Measurements from ENCODE around the gene CLTA. TPM values are rescaled to one million over a fixed set of nuclear protein-coding genes. Genes with fewer than 3 reads are reported as not detected.
"Not testable (repeated sequence)": the region's sequence is repeated elsewhere in the genome, so short reads cannot be mapped to it uniquely, and the experiment has no call there.

Gene CLTA
- total RNA-seq, 2 experiments from 2014 or later: 181 TPM

- POLR2A ChIA-PET: no interaction called here
Observed at GRCh38 chr9:36208521-36209253, 18.0 kb downstream of the CLTA start.

GRCh38 chr9:36210722-36211121, 20.0 kb downstream of the CLTA start:
- POLR2A ChIA-PET: interaction anchor here (1.5 kb wide), 1 partner anchor 20 kb away, joined by 3 read pairs; the partner anchor contains the start of gene CLTA
- CTCF ChIA-PET: interaction anchor here (1.3 to 1.8 kb wide), 2 partner anchors 17 to 20 kb away, joined by 3 to 4 read pairs; partner anchors contain the start of gene CLTA

More at GRCh38 chr9:36208521-36209253, 18.0 kb downstream of the CLTA start:
- CTCF ChIA-PET: interaction anchor here (0.6 kb wide), 1 partner anchor 148 kb away, joined by 4 read pairs; no protein-coding TSS in a partner anchor

- POLR2A ChIA-PET: no interaction called here
- CTCF ChIA-PET: interaction anchor here (1.8 kb wide), 1 partner anchor 21 kb away, joined by 4 read pairs; the partner anchor contains the start of gene CLTA
Observed at GRCh38 chr9:36211510-36211909, 20.8 kb downstream of the CLTA start.

DNA sequence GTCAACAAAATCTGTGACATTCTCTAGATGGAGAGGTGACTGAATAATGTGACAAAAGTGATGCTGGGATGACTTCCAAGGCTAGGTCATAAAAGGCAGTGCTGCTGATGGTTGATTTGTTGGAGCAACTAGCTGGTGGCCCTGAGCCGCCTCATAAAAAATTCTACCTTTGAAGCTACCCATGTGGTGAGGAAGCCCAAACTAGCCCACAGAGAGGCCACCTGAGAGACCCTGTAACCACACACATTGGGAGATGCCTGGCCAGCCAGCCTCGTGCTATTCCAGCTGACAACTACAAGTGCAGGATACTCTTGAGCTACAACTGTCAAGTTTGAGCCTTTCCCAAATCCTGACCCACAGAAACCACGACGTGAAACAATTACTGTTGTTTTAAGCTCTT, 22.7 kb downstream of the CLTA start:
- POLR2A ChIA-PET: interaction anchor here (1.6 kb wide), 1 partner anchor 22 kb away, joined by 4 read pairs; no protein-coding TSS in a partner anchor
- CTCF ChIA-PET: interaction anchor here (1.1 kb wide), 1 partner anchor 8 kb away, joined by 3 read pairs; no protein-coding TSS in a partner anchor

DNA sequence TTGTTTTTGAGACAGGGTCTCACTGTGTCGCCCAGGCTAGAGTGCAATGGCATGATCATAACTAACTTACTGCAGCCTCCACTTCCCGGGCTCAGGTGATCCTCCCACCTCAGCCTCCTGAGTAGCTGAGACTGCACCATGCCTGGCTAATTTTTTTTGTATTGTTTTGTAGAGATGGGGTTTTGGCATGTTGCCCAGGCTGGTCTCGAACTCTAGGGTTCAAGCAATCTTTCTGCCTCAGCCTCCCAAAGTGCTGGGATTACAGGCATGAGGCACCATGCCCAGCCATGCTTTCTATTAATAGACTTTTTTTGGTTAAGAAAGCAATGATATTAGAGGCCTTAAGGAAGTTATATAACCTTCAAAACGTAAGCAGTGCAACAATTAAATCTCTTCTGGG, 23.3 kb downstream of the CLTA start:
- ChIA-PET POLR2A (interaction anchor here (1.6 kb wide), 1 partner anchor 22 kb away, joined by 4 read pairs; no protein-coding TSS in a partner anchor), CTCF (no interaction called here)

DNA sequence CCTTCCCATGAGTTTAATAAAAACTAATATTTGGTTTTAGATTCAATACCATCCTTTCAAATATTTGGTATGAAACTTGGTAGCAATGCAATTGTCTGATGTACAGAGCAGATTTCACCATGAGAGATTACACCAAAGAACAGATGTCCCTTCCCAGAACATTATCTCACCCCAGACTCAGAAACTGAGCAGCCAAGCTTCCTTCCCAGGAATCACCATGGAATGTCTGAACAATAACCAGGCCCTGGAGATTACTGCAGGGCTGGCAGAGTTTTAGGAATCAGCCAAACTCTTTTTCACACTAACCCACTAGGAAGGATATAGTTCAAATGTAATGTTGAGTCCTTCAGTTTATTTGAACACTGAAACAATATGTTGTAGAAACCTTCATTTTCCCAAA, 23.9 kb downstream of the CLTA start:
- CTCF ChIA-PET: no interaction called here
- POLR2A ChIA-PET: no interaction called here

GRCh38 chr9:36217256-36217968, 26.7 kb downstream of the CLTA start:
- ChIA-PET CTCF (interaction anchor here (0.5 to 1.4 kb wide), 3 partner anchors 10 to 172 kb away, joined by 3 read pairs; partner anchors contain the start of gene CLTA), POLR2A (interaction anchor here (0.6 to 1.1 kb wide), 2 partner anchors 66 to 124 kb away, joined by 3 to 5 read pairs; no protein-coding TSS in a partner anchor)

GRCh38 chr9:36218011-36218410, 27.3 kb downstream of the CLTA start:
- CTCF ChIA-PET: interaction anchor here (0.5 to 1.4 kb wide), 3 partner anchors 10 to 172 kb away, joined by 3 read pairs; partner anchors contain the start of gene CLTA

GRCh38 chr9:36218411-36218901, 27.7 kb downstream of the CLTA start:
- POLR2A ChIA-PET: interaction anchor here (1.1 kb wide), 1 partner anchor 123 kb away, joined by 3 read pairs; no protein-coding TSS in a partner anchor
- CTCF ChIA-PET: interaction anchor here (0.6 to 1.4 kb wide), 2 partner anchors 8 to 28 kb away, joined by 3 read pairs; partner anchors contain the start of gene CLTA

More at GRCh38 chr9:36218011-36218410, 27.3 kb downstream of the CLTA start:
- POLR2A ChIA-PET: interaction anchor here (1.1 kb wide), 1 partner anchor 124 kb away, joined by 3 read pairs; no protein-coding TSS in a partner anchor

GRCh38 chr9:36221667-36222066, 30.9 kb downstream of the CLTA start:
- CTCF ChIA-PET: interaction anchor here (1.1 to 1.4 kb wide), 2 partner anchors 30 to 107 kb away, joined by 3 to 4 read pairs; no protein-coding TSS in a partner anchor

GRCh38 chr9:36222449-36222848, 31.7 kb downstream of the CLTA start:
- ChIA-PET POLR2A (no interaction called here), CTCF (interaction anchor here (1.4 kb wide), 1 partner anchor 106 kb away, joined by 4 read pairs; no protein-coding TSS in a partner anchor)

More at GRCh38 chr9:36221667-36222066, 30.9 kb downstream of the CLTA start:
- POLR2A ChIA-PET: interaction anchor here (0.6 kb wide), 1 partner anchor 198 kb away, joined by 3 read pairs; no protein-coding TSS in a partner anchor

GRCh38 chr9:36237230-36237629, 46.5 kb downstream of the CLTA start:
- ChIA-PET POLR2A (no interaction called here), CTCF (interaction anchor here (0.5 kb wide), 1 partner anchor 284 kb away, joined by 3 read pairs; no protein-coding TSS in a partner anchor)

DNA sequence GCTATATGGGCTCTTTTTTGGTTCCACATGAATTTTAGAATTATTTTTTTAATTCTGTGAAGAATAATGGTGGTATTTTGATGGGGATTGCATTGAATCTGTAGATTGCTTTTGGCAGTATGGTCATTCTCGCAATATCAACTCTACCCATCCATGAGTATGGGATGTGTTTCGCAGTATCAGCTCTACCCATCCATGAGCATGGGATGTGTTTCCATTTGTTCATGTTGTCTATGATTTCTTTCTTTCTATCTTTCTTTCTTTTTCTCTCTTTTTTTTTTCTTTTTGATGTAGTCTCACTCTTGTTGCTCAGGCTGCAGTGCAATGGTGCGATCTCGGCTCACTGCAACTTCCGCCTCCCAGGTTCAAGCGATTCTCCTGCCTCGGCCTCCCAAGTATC, 48.5 kb downstream of the CLTA start:
- CTCF ChIA-PET, POLR2A ChIA-PET: not testable (repeated sequence)

DNA sequence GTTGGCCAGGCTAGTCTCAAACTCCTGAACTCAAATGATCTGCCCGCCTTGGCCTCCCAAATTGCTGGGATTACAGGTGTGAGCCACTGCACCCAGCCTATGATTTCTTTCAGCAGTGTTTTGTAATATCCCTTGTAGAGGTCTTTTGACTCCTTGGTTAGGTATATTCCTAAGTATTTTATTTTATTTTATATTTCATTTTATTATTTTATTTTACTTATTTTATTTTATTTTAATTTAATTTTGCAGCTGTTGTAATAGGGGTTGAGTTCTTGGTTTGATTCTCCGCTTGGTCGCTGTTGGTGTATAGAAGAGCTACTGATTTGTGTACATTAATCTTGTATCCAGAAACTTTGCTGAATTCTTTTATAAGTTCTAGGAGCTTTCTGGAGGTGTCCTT, 49.0 kb downstream of the CLTA start:
- CTCF ChIA-PET: not testable (repeated sequence)
- POLR2A ChIA-PET: interaction anchor here (0.6 kb wide), 1 partner anchor 18 kb away, joined by 3 read pairs; no protein-coding TSS in a partner anchor

GRCh38 chr9:36245906-36246305, 55.2 kb downstream of the CLTA start:
- ChIA-PET POLR2A (no interaction called here), CTCF (no interaction called here)

GRCh38 chr9:36247356-36247755, 56.6 kb downstream of the CLTA start:
- ChIA-PET CTCF (interaction anchor here (3.1 kb wide), 1 partner anchor 82 kb away, joined by 17 read pairs; no protein-coding TSS in a partner anchor), POLR2A (no interaction called here)

DNA sequence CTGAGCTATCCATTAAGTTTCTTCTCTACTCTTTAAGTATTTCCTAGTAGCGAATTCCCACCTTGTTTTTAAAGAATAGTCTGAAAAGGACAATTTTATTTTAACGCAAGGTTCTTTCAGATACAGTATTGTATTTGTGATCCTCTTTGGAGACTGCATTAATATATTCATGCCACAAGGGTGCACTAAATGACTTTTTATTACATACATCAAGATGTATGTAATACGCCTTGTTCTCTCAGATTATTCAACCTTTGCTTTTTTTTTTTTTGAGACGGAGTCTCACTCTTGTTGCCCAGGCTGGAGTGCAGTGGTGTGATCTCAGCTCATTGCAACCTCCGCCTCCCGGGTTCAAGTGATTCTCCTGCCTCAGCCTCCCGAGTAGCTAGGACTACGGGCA, 57.3 kb downstream of the CLTA start:
- POLR2A ChIA-PET: not testable (repeated sequence)

GRCh38 chr9:36249189-36249588, 58.5 kb downstream of the CLTA start:
- POLR2A ChIA-PET: interaction anchor here (0.6 kb wide), 1 partner anchor 97 kb away, joined by 3 read pairs; no protein-coding TSS in a partner anchor
- CTCF ChIA-PET: interaction anchor here (0.6 to 3.1 kb wide), 2 partner anchors 26 to 80 kb away, joined by 3 to 17 read pairs; no protein-coding TSS in a partner anchor

More for the DNA sequence above, 57.3 kb downstream of the CLTA start:
- CTCF ChIA-PET: interaction anchor here (0.9 to 3.1 kb wide), 2 partner anchors 41 to 81 kb away, joined by 3 to 17 read pairs; no protein-coding TSS in a partner anchor

GRCh38 chr9:36250079-36250478, 59.4 kb downstream of the CLTA start:
- POLR2A ChIA-PET: no interaction called here
- CTCF ChIA-PET: interaction anchor here (3.1 kb wide), 1 partner anchor 79 kb away, joined by 17 read pairs; no protein-coding TSS in a partner anchor

Measured in activated CD8-positive, alpha-beta memory T cell treated with anti-CD3 and anti-CD28 coated beads for 36 hours (primary cell).